Frontal cortex (tissue), 4 donors: ENCODE results near the gene MGRN1. TPM values are rescaled to one million over a fixed set of nuclear protein-coding genes. Genes with fewer than 3 reads are reported as not detected.

Source experiments
- DNase-seq, 2 donors: peaks; one replicate each; pipeline ENCODE4 v3.0.0; 2012; ENCODE audit warnings: low spot score in 2 of 2
- FAIRE-seq: peaks from 2 replicates; lab custom pipeline; 2012; peaks lifted over from hg19 to GRCh38; lab: Jason Lieb, UNC
- total RNA-seq: library from RNA; depleted of rRNA; stranded (reverse); fragments of >200 nt; gene quantifications from one replicate; pipeline ENCODE4 v1.2.3, GENCODE V29; 2014
- donor health status: control.
- donor health status: control.
- donor health status: control.

MGRN1 gene
- total RNA-seq, 1 donor from 2014 or later, result 33.4 TPM

GRCh38 chr16:4602331-4602730 lies 22.3 kb upstream of the MGRN1 start:
- FAIRE-seq, result no peak
- no peak for DNase-seq

GRCh38 chr16:4603624-4604170 lies 20.9 kb upstream of the MGRN1 start:
- no peak for FAIRE-seq
- DNase-seq, result no peak

GRCh38 chr16:4604401-4604800 lies 20.2 kb upstream of the MGRN1 start:
- no peak for FAIRE-seq
- DNase-seq, result no peak

GRCh38 chr16:4606354-4606753 lies 18.3 kb upstream of the MGRN1 start:
- no peak for FAIRE-seq
- DNase-seq, result no peak

- no peak for DNase-seq
- no peak for FAIRE-seq
Measured at GRCh38 chr16:4607841-4608703, 16.6 kb upstream of the MGRN1 start.

- no peak for DNase-seq
- no peak for FAIRE-seq
Measured at GRCh38 chr16:4608704-4608980, 16.0 kb upstream of the MGRN1 start.

- FAIRE-seq (no peak), DNase-seq (peak in 1 of 2 donors; percentile 14)
Measured at GRCh38 chr16:4609200-4610010, 15.2 kb upstream of the MGRN1 start.

- DNase-seq (no peak), FAIRE-seq (no peak)
Measured at GRCh38 chr16:4610011-4611005, 14.3 kb upstream of the MGRN1 start.

GRCh38 chr16:4611337-4612021 lies 13.1 kb upstream of the MGRN1 start:
- DNase-seq, result no peak
- no peak for FAIRE-seq

- DNase-seq (no peak), FAIRE-seq (no peak)
Measured at GRCh38 chr16:4612474-4612931, 12.1 kb upstream of the MGRN1 start.

- FAIRE-seq, result no peak
- DNase-seq, result no peak
Measured at GRCh38 chr16:4612977-4613635, 11.5 kb upstream of the MGRN1 start.

- no peak for FAIRE-seq
- no peak for DNase-seq
Measured at GRCh38 chr16:4613636-4614570, 10.7 kb upstream of the MGRN1 start.

- peak; percentile 88 to 93 for DNase-seq
- FAIRE-seq, result no peak
Measured at GRCh38 chr16:4614571-4615383, 9.8 kb upstream of the MGRN1 start, which contains the start of gene UBALD1. Gene UBALD1, minus strand, starts transcription at chr16:4614888. Its CDS starts 91 bp downstream, at chr16:4614797.

GRCh38 chr16:4615384-4616046 lies 9.1 kb upstream of the MGRN1 start:
- no peak for FAIRE-seq
- peak in 1 of 2 donors; percentile 24 for DNase-seq

GRCh38 chr16:4616047-4616811 lies 8.4 kb upstream of the MGRN1 start:
- DNase-seq (peak; percentile 98), FAIRE-seq (peak; percentile 3)
